ENCODE data around the gene UTP11. TPM values are rescaled to one million over a fixed set of nuclear protein-coding genes. Genes with fewer than 3 reads are reported as not detected.
"Not testable (repeated sequence)": the region's sequence is repeated elsewhere in the genome, so short reads cannot be mapped to it uniquely, and the experiment has no call there.

UTP11 gene
- total RNA-seq, 1 donor from 2014 or later, result 16.5 TPM

DNA sequence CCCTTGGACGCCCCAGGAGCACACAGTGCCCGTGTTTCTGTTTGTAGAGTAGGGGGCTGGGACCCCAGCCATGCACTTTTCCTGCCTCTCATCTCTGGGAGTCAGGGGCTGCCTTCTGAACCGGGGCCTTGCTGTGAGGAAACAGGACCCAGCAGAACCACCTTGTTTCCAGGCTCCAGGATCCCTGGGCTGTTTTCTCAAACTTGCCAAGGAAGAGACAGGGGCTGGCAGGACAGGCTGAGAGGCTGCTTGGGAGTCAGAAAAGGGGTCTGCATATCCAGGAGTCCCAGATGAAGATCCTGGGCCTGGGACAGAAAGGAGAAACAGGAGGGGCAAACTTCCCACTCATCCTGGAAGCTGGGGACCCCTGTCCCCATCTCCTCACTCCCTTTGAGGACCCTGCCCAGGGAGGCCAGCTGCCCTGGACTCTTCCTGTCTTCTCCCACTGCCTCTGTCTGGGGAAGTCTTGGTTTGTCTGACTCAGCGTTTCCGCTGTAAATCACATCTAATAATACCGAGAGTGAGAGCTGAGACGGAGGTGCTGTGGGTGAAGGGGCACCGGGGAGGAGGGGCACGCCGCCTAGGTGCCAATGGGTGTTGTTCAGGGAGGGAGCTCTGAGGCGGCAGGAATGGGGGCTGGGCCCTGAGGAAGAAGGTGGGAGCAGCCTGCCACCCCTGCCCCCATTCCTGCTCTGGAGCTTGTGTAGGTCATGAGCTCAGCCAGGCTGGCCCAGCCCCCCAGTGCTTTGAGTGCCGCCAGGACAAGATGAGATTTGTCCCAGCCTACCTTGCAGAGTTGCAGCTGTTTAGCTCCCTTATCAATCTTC is 17.4 kb downstream of the UTP11 start:
- Histone ChIP-seq H3K27ac (no peak overlapping the region), H3K4me3 (no peak overlapping the region), H3K36me3 (peaks cover 12 to 14% of the 10 kb centered on the region in 2 donors), H3K27me3 (no peaks in the 10 kb centered on the region), H3K4me1 (peaks cover 0 to 10% of the 10 kb centered on the region in 2 donors), H3K9me3 (no peaks in the 10 kb centered on the region)
- no peak for DNase-seq (ENCODE audit: low spot score in 2 of 2)
- no peak for TF ChIP-seq CTCF (IDR thresholded peaks at IDR 0.05)
- intact Hi-C loops (cut with DNase I), result no loop called here

- H3K27me3 ChIP-seq, result no peaks in the 10 kb centered on the region
Observed at GRCh38 chr1:38030596-38031512, 18.3 kb downstream of the UTP11 start.

GRCh38 chr1:38031513-38031866 is 19.0 kb downstream of the UTP11 start:
- no peak for TF ChIP-seq CTCF (IDR thresholded peaks at IDR 0.05)
- H3K4me1 ChIP-seq, result peaks cover 0 to 10% of the 10 kb centered on the region in 2 donors
- H3K36me3 ChIP-seq, result no peaks in the 10 kb centered on the region
- H3K9me3 ChIP-seq, result no peaks in the 10 kb centered on the region
- intact Hi-C loops (cut with DNase I), result no loop called here
- no peaks in the 10 kb centered on the region for H3K27me3 ChIP-seq
- no peak overlapping the region for H3K4me3 ChIP-seq
- no peak for DNase-seq (ENCODE audit: low spot score in 2 of 2)
- H3K27ac ChIP-seq, result no peak overlapping the region

More at GRCh38 chr1:38030596-38031512, 18.3 kb downstream of the UTP11 start:
- intact Hi-C loops (cut with DNase I), result no loop called here
- H3K36me3 ChIP-seq, result peaks cover 2 to 4% of the 10 kb centered on the region in 2 donors
- TF ChIP-seq CTCF (IDR thresholded peaks at IDR 0.05), result no peak
- peaks cover 0 to 10% of the 10 kb centered on the region in 2 donors for H3K4me1 ChIP-seq
- H3K4me3 ChIP-seq, result no peak overlapping the region
- H3K27ac ChIP-seq, result no peak overlapping the region
- H3K9me3 ChIP-seq, result no peaks in the 10 kb centered on the region
- DNase-seq (ENCODE audit: low spot score in 2 of 2), result no peak

- H3K27ac ChIP-seq; DNase-seq (ENCODE audit: low spot score in 2 of 2); H3K27me3 ChIP-seq; H3K36me3 ChIP-seq; intact Hi-C loops (cut with DNase I); H3K4me3 ChIP-seq; H3K9me3 ChIP-seq: not testable (repeated sequence)
- H3K4me1 ChIP-seq, result peaks cover 0 to 10% of the 10 kb centered on the region in 2 donors
Observed at GRCh38 chr1:38032992-38033391, 20.5 kb downstream of the UTP11 start.

GRCh38 chr1:38034871-38035270 is 22.3 kb downstream of the UTP11 start:
- DNase-seq (ENCODE audit: low spot score in 2 of 2), result no peak
- Histone ChIP-seq H3K9me3 (no peaks in the 10 kb centered on the region), H3K36me3 (no peaks in the 10 kb centered on the region), H3K27ac (no peak overlapping the region), H3K4me3 (no peak overlapping the region), H3K27me3 (no peaks in the 10 kb centered on the region), H3K4me1 (peaks cover 0 to under 1% of the 10 kb centered on the region in 2 donors)
- no peak for TF ChIP-seq CTCF (IDR thresholded peaks at IDR 0.05)
- intact Hi-C loops (cut with DNase I), result no loop called here
